ENCODE data around the gene RILPL1.

- TF ChIP-seq, protein P1, sequence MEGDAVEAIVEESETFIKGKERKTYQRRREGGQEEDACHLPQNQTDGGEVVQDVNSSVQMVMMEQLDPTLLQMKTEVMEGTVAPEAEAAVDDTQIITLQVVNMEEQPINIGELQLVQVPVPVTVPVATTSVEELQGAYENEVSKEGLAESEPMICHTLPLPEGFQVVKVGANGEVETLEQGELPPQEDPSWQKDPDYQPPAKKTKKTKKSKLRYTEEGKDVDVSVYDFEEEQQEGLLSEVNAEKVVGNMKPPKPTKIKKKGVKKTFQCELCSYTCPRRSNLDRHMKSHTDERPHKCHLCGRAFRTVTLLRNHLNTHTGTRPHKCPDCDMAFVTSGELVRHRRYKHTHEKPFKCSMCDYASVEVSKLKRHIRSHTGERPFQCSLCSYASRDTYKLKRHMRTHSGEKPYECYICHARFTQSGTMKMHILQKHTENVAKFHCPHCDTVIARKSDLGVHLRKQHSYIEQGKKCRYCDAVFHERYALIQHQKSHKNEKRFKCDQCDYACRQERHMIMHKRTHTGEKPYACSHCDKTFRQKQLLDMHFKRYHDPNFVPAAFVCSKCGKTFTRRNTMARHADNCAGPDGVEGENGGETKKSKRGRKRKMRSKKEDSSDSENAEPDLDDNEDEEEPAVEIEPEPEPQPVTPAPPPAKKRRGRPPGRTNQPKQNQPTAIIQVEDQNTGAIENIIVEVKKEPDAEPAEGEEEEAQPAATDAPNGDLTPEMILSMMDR (IDR thresholded peaks at IDR 0.05) = no peak
- peak; percentile 68 for TF ChIP-seq POLR2A (IDR thresholded peaks at IDR 0.05)
Observed at GRCh38 chr12:123436017-123436964, 97.2 kb downstream of the RILPL1 start, which contains the start of gene RILPL2.

Measured in right lobe of liver (tissue), 4 donors.